Measurements from ENCODE around the gene CHAT. TPM values are rescaled to one million over a fixed set of nuclear protein-coding genes. Genes with fewer than 3 reads are reported as not detected.

The CHAT gene
- total and polyA plus RNA-seq, 10 donors = not detected

- peaks cover 0 to 75% (median 0%) of the 10 kb centered on the region in 7 donors for H3K27me3 ChIP-seq (replicated peaks in 1 of 7)
- intact Hi-C loops (cut with DNase I; ENCODE audit: low total_unique reads) = no loop called here
- H3K27ac ChIP-seq = no peak overlapping the region
- H3K4me1 ChIP-seq = peaks cover 0 to 8% (median 3%) of the 10 kb centered on the region in 6 donors
- WGBS, 5 donors = 77 to 85% (median 83%) methylated on average over 15 of the region's 15 CpGs
- DNase-seq = no peak
- TF ChIP-seq POLR2AphosphoS5 (IDR thresholded peaks at IDR 0.05) (no peak), POLR2A (IDR thresholded peaks at IDR 0.05) (no peak), CTCF (IDR thresholded peaks at IDR 0.05 in 8 of 11, conservative IDR thresholded peaks at IDR 0.05 in 3 of 11) (no peak)
- H3K9me3 ChIP-seq = no peaks in the 10 kb centered on the region
- H3K36me3 ChIP-seq = no peaks in the 10 kb centered on the region
- H3K4me3 ChIP-seq = no peak overlapping the region
These were observed 38.8 kb downstream of the CHAT start for GRCh38 chr10:49652421-49653272.

GRCh38 chr10:49653273-49653929, 39.6 kb downstream of the CHAT start:
- H3K27ac ChIP-seq = no peak overlapping the region
- TF ChIP-seq POLR2AphosphoS5 (IDR thresholded peaks at IDR 0.05) (no peak), POLR2A (IDR thresholded peaks at IDR 0.05) (no peak), CTCF (IDR thresholded peaks at IDR 0.05 in 8 of 11, conservative IDR thresholded peaks at IDR 0.05 in 3 of 11) (no peak)
- intact Hi-C loops (cut with DNase I; ENCODE audit: low total_unique reads) = no loop called here
- peaks cover 0 to 8% (median 3%) of the 10 kb centered on the region in 6 donors for H3K4me1 ChIP-seq
- no peaks in the 10 kb centered on the region for H3K36me3 ChIP-seq
- H3K9me3 ChIP-seq = peaks cover 0 to 6% (median 5%) of the 10 kb centered on the region in 8 donors
- 63 to 84% (median 80%) methylated on average over 7 to 11 of the region's 11 CpGs for WGBS, 5 donors
- DNase-seq = no peak
- no peak overlapping the region for H3K4me3 ChIP-seq
- H3K27me3 ChIP-seq (replicated peaks in 1 of 7) = peaks cover 0 to 69% (median 0%) of the 10 kb centered on the region in 7 donors

GRCh38 chr10:49654036-49654693, 40.3 kb downstream of the CHAT start:
- intact Hi-C loops (cut with DNase I; ENCODE audit: low total_unique reads) = no loop called here
- DNase-seq = no peak
- H3K27me3 ChIP-seq (replicated peaks in 1 of 7) = peaks cover 0 to 64% (median 0%) of the 10 kb centered on the region in 7 donors
- H3K27ac ChIP-seq = no peak overlapping the region
- H3K9me3 ChIP-seq = peaks cover 0 to 14% (median 13%) of the 10 kb centered on the region in 8 donors
- peaks cover 0 to 6% (median 2%) of the 10 kb centered on the region in 6 donors for H3K4me1 ChIP-seq
- no peak overlapping the region for H3K4me3 ChIP-seq
- 49 to 71% (median 56%) methylated on average over 5 of the region's 5 CpGs for WGBS, 5 donors
- no peaks in the 10 kb centered on the region for H3K36me3 ChIP-seq
- TF ChIP-seq POLR2AphosphoS5 (IDR thresholded peaks at IDR 0.05) (no peak), CTCF (IDR thresholded peaks at IDR 0.05 in 8 of 11, conservative IDR thresholded peaks at IDR 0.05 in 3 of 11) (no peak), POLR2A (IDR thresholded peaks at IDR 0.05) (no peak)

All from spleen (tissue), 11 donors.